22Rv1 (cell line): ENCODE measurements around the gene UBALD1.

ENCODE experiments used
- ZFX ChIP-seq: fragments of 450-650 bp; IDR thresholded peaks from 2 replicates; pipeline ENCODE4 v1.6.1; 2017; ENCODE audit warnings: antibody characterized with exemption, borderline replicate concordance
- TF ChIP-seq, protein P1 (sequence below): fragments of 450-650 bp; IDR thresholded peaks from 2 replicates; pipeline ENCODE4 v1.5.1; 2017; ENCODE audit warnings: mild to moderate bottlenecking

DNA sequence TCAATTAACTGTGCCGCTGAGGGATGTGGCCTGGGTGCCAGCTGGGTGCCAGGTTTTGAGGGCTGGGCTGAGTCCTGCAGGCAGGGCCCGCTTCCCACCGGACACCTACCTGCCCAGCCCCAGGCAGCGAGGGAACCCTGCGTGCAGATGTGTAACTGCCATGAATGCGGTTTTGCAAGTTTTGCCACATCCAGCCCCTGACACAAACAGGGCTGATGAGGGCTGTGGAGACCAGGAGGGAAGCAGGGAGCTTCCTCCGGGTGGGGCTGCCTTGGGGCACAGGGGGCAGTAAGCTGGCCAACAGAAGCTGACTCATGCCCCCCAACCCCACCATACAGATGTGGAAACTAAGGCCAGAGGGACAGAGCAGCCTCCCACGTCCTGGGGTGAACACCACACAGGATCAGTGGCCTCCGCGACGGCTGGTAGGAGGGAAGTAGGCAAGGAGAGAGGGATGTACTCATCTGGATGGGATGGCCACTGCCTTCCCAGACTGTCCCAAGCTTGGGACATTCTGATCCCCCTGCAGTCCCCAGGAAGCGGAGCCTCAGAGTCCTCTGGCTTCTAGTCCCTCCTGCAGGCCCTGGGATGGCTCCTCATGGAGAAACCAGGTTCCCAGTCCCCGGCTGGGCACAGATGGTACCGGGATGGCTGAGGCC is 1.6 kb downstream of the UBALD1 start:
- TF ChIP-seq, protein P1, sequence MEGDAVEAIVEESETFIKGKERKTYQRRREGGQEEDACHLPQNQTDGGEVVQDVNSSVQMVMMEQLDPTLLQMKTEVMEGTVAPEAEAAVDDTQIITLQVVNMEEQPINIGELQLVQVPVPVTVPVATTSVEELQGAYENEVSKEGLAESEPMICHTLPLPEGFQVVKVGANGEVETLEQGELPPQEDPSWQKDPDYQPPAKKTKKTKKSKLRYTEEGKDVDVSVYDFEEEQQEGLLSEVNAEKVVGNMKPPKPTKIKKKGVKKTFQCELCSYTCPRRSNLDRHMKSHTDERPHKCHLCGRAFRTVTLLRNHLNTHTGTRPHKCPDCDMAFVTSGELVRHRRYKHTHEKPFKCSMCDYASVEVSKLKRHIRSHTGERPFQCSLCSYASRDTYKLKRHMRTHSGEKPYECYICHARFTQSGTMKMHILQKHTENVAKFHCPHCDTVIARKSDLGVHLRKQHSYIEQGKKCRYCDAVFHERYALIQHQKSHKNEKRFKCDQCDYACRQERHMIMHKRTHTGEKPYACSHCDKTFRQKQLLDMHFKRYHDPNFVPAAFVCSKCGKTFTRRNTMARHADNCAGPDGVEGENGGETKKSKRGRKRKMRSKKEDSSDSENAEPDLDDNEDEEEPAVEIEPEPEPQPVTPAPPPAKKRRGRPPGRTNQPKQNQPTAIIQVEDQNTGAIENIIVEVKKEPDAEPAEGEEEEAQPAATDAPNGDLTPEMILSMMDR: no peak
- no peak for TF ChIP-seq ZFX
